SKM-1 (cell line): ENCODE results near the gene ADAM12.

Experiments
- DNase-seq: peaks from one replicate; lab custom pipeline; 2025; ENCODE audit not compliant: unreplicated experiment; lab: John Stamatoyannopoulos, UW

Gene ADAM12

GRCh38 chr10:126317751-126318150 lies 70.5 kb downstream of the ADAM12 start:
- DNase-seq = no peak

GRCh38 chr10:126315494-126316177 lies 72.6 kb downstream of the ADAM12 start:
- no peak for DNase-seq

DNA sequence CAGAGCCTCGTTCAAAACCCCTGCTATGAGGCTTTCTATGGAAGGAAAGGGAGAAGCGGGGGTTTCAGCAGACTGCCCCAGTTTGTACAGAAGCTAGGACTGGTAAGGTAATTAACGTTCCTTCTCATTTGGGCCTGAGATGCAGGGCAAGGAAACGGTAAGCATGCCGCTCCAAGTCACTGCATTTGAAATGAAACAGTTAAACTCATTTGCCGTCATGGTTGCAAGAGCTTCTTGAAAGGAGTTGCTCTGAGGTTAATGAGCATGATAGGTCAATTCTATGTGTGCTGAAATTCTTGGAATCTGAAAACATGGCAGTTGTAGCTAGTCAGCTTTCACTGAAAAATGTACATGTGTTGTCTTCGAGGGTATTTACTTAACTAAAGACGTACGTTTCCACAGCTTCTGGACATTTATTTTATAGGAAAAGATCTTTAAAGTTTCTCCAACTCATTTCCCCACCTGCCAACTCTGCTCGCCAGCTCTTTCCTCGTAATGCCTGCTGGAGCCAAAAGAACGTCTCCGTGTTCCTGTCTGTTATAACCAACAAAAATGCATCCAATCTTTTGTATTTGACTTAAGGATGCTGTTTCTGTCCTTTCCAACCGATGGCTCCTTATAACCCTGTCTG lies 73.3 kb downstream of the ADAM12 start:
- no peak for DNase-seq

- DNase-seq = no peak
Measured at GRCh38 chr10:126312167-126312566, 76.1 kb downstream of the ADAM12 start.

- no peak for DNase-seq
Measured at GRCh38 chr10:126309228-126309883, 78.9 kb downstream of the ADAM12 start.

DNA sequence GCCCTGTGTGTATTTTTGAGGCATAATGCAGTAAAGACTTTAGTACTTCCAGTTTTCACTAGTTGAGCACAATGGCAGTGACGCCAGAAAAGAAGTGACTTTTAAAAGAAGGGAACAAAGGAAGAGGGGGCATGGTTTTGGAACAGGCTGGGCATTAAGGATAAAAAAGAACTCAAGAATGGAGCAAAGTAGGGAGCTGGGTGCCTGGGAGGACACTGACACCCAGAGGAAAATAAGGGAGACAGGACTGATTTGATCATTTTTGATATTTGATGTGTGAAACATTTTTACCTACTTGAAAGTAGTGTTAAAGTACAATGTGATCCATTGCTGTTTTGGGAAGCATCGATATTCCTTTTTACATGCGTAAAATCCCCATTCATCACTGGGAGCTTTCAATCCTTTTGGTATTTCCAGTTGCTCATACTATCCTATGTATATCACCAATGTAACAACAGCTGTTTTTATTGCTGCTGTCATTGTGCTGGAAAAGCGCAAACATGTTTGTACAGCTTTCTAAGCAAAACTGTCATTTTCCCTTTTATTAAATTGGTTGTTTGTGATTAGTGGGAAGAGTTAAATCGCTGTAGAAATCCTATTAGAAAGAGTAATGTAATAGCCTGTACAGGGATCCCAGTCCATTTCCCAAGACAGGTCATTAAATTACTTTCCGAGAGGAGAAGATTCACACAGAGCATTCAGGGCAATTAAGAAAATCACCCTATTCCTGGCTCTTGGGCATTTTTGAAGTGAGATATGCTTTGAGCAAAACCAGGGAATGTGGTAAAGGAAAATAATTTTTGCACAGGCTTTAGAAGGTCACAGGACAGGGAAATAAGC lies 85.2 kb downstream of the ADAM12 start:
- DNase-seq = no peak

- no peak for DNase-seq
Measured at GRCh38 chr10:126302476-126302756, 85.9 kb downstream of the ADAM12 start.

DNA sequence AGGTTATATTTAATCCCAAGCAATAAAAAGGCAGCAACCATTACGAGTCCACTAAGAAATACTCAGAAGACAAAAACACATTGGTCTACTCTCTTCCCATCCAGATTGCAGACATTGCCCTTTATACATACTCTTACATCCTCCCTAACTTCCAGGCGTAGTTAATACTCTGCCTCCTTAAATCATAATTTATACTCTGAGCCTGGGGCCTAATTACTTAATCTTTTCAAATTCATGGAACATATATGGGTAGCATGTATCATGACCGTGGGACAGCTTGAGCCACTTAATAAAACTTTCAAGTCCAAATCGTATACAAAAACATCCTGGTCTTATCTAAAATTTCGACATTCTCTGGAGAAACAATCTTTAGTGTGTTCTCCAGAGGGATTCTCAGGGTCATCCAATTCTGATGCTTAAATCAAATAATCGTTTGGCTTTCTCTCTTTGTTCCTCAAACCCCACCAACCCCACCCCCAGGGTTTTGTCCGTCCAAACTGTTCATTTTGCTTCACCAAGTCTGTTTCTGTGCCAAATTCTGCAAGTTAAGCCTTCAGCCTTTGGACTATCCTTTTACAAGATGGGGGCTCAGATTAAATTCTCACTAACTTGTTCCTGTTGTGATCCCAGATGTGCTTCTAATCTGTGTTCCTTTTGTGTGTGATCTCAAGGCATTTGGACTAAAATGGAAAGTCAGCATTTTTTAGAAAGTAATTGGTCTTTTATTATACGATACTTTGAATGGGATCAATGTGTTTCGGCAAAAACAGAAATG lies 86.4 kb downstream of the ADAM12 start:
- no peak for DNase-seq

DNA sequence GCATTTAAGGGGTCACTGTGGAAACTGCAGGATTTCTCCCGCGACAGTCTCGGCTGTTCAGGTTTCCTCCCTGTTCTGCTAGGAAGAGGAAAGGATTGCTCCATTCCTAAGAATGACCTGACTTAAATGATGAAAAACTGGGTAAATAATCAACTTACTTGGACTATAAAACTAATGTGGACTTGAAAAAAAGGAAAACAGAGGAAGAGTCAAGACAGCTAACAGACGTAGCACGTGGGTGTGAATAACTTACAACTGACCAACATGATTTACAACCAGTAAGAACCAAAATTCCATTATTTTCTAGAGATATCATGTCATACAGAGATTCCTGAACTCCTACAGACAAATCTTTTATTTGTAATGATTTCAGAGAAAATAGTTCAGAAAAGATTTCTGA lies 93.8 kb downstream of the ADAM12 start:
- no peak for DNase-seq

DNA sequence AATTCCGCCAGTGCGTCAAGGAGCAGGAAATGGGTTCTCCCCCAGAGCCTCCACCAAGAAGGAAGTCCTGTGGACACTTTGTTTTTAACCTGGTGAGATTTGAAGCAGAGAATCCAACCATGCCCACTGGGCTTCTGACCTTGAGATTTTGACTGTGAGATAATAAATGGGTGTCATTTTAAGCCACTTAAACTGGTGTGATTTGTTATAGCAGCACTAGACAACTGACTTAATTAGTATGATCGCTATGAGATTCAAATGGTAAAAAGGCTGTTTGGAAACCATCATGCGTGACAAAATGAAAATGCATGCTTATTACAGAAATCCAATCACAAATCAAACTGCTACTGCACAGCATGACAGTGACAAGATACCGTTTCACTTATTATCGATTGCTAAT lies 98.0 kb downstream of the ADAM12 start:
- no peak for DNase-seq

GRCh38 chr10:126288547-126289493 lies 99.5 kb downstream of the ADAM12 start:
- no peak for DNase-seq

DNA sequence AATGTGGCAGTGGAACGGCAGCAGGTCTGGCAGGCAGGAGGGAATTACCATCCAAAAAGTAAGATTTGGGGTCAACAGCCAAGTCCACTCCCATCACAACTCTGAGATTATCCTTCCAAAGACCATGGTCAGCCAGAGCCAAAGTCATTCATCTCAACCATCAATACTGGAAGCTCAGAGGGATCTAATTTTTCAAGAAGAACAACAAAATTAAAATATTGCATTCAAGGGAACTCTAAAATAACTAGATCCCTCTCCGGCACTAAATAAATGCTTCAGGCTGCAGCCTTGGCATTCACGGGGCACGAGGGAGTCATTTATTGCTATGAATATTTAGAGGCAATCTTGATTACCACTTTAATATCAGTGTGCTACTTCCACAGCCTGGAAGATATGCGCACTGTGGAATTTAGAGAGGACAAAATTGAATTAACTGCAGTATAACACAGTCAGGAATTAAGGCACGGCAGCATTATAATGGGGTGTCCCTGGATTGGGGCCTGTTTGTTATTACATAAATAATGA lies 102.0 kb downstream of the ADAM12 start:
- DNase-seq = no peak

GRCh38 chr10:126283307-126283706 lies 105.0 kb downstream of the ADAM12 start:
- DNase-seq = no peak

GRCh38 chr10:126278851-126279250 lies 109.4 kb downstream of the ADAM12 start:
- DNase-seq = no peak

DNA sequence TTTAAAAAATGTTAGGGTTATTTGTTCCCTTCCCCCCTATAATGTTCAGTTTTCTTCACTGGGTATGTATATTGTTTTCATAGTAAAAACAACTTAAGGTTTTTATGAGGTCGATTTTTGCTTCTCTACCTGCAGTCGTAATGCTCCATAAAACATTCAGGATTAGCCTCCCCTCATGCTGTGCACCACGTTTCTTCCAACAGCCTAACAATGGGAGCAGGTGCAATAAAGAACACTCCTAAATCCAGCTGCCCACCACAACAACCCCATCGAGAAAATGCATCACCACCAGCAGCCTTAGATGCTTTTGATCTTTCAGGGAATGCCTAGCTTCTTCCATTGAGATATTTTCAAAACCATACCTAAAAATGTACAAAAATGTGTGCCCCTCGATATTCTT lies 111.1 kb downstream of the ADAM12 start:
- no peak for DNase-seq

DNA sequence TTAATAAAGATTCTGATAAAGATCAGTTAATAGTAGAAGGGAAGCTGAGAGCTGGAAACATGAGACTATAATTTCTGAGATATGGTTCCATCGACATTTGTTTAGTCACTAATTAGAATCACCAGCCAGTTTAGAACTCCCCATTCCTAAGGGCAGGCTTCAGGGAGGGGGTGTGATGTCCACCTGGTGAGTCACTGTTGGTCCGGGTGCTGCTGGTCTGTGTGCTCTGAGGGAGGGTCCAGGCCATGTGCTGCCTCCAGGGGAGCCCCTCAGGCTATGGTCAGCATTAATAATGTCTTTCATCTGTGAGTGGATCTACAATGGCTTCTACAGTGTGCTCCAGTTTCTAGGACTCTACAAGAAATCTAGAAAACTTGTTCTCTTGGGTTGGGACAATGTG lies 115.8 kb downstream of the ADAM12 start:
- DNase-seq = no peak

GRCh38 chr10:126270111-126270510 lies 118.2 kb downstream of the ADAM12 start:
- no peak for DNase-seq

DNA sequence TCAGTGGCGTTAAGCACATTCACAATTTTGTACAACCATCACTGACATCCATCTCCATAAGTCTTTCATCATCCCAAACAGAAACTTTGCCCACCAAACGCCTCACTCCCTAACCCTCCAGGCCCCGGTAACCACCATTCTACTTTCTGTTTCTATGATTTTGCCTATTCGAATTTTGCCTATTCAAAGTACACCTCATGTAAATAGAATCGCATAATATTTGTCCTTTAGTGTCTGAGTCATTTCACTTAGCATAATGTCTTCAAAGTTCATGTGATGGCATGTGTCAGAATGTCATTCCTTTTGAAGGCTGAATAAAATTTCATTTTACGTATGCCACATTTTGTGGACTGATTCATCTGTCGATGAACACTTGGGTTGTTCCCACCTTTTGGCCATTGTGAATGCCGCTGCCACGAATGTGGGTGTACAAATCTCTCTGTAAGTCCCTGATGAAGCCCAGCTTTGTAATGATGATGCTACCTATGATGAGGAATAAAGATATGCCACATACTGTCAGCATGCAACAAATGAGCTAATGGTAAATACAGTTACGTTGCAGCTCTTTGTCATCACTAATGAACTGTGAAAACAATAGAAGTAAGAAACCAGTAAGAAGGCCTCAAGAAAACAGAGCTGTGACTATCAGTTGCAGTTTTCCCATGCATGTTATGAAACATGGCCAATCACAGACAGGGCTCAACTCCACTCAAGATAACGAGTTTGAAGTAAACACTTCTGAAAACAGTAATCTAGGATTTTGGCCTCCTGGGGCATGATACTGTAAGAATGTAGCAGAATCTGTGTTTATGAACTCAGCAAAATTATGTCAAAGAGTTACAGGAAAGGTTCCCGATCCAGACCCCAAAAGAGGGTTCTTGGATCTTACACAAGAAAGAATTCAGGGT lies 120.0 kb downstream of the ADAM12 start:
- DNase-seq = no peak
